GM23248 (cell line): ENCODE results near the gene GRB14. TPM values are rescaled to one million over a fixed set of nuclear protein-coding genes. Genes with fewer than 3 reads are reported as not detected.

ENCODE experiments used
- DNase-seq: peaks from one replicate; pipeline ENCODE4 v3.0.0-alpha.2; 2015
- H2AFZ ChIP-seq: fragments of 200-600 bp; sonication (generic); 2 replicates; pipeline ENCODE4 v1.6.1; 2016; ENCODE audit warnings: antibody characterized with exemption
- H3F3A ChIP-seq: fragments of 200-600 bp; sonication (generic); 2 replicates; pipeline ENCODE4 v1.6.1; 2016; ENCODE audit warnings: mild to moderate bottlenecking, antibody characterized with exemption, mixed run types; ENCODE audit not compliant: insufficient read depth
- H3K27ac ChIP-seq: fragments of 200-600 bp; sonication (generic); 2 replicates; pipeline ENCODE4 v1.5.1; 2016; ENCODE audit warnings: mild to moderate bottlenecking
- H3K27me3 ChIP-seq: fragments of 200-600 bp; sonication (generic); replicated peaks from 2 replicates; pipeline ENCODE4 v1.6.1; 2016; ENCODE audit warnings: mild to moderate bottlenecking; ENCODE audit not compliant: insufficient read depth
- H3K36me3 ChIP-seq: fragments of 200-600 bp; sonication (generic); 2 replicates; pipeline ENCODE4 v1.6.1; 2016; ENCODE audit warnings: low read depth, mild to moderate bottlenecking
- H3K4me1 ChIP-seq: fragments of 200-600 bp; sonication (generic); 2 replicates; pipeline ENCODE4 v1.6.1; 2016; ENCODE audit warnings: mild to moderate bottlenecking; ENCODE audit not compliant: insufficient read depth
- H3K4me2 ChIP-seq: fragments of 200-600 bp; sonication (generic); one replicate; pipeline ENCODE4 v1.6.1; 2016; ENCODE audit warnings: mild to moderate bottlenecking; ENCODE audit not compliant: unreplicated experiment
- H3K4me3 ChIP-seq: fragments of 200-600 bp; sonication (generic); 2 replicates; pipeline ENCODE4 v1.5.1; 2016; ENCODE audit warnings: mild to moderate bottlenecking
- H3K79me2 ChIP-seq: fragments of 200-600 bp; sonication (generic); 2 replicates; pipeline ENCODE4 v1.6.1; 2016; ENCODE audit warnings: mild to moderate bottlenecking; ENCODE audit not compliant: insufficient read depth
- H3K9ac ChIP-seq: fragments of 200-600 bp; sonication (generic); 2 replicates; pipeline ENCODE4 v1.6.1; 2016; ENCODE audit warnings: mild to moderate bottlenecking
- H3K9me2 ChIP-seq: fragments of 200-600 bp; sonication (generic); 2 replicates; pipeline ENCODE4 v1.6.1; 2016; ENCODE audit warnings: mixed run types, mild to moderate bottlenecking, moderate library complexity; ENCODE audit not compliant: insufficient read depth
- H3K9me3 ChIP-seq: fragments of 200-600 bp; sonication (generic); one replicate; pipeline ENCODE4 v1.6.1; 2017; ENCODE audit warnings: low read depth
- H4K20me1 ChIP-seq: fragments of 200-600 bp; sonication (generic); 2 replicates; pipeline ENCODE4 v1.6.0; 2016; ENCODE audit not compliant: insufficient read depth
- EZH2 ChIP-seq: fragments of 200-600 bp; sonication (generic); IDR thresholded peaks from 2 replicates; pipeline ENCODE4 v1.6.1; 2018; ENCODE audit warnings: antibody characterized with exemption, mild to moderate bottlenecking; ENCODE audit not compliant: insufficient read depth, poor library complexity, severe bottlenecking
- EZH2phosphoT487 ChIP-seq: fragments of 200-600 bp; sonication (generic); IDR thresholded peaks from 2 replicates; pipeline ENCODE4 v1.6.1; 2018; ENCODE audit warnings: antibody characterized with exemption, moderate library complexity, mild to moderate bottlenecking, low read depth; ENCODE audit not compliant: insufficient read depth
- WGBS, 2 experiments: methylation state at CpG; one replicate each; pipeline ENCODE4 v1.1.6; 2015 to 2017; ENCODE audit warnings: low lambda C conversion rate in 2 of 2, low coverage in 1 of 2; ENCODE audit errors: missing lambda C conversion rate in 2 of 2; 5-methylcytosine and 5-hydroxymethylcytosine counted together
- in situ Hi-C: fragments of 300-500 bp; cut with MboI; formaldehyde crosslinking; loops from 2 replicates; pipeline ENCODE4 v1.15.0; 2020
- polyA plus RNA-seq: library from polyadenylated mRNA; unstranded; fragments of >200 nt; fragmentation: Nextera tagmentation; extraction: Ambion mirVana; gene quantifications from 2 replicates; pipeline ENCODE4 v1.2.1, GENCODE V29; 2016
- total RNA-seq: library from RNA; depleted of rRNA; stranded (reverse); fragments of >200 nt; shearing (Covaris generic); gene quantifications from 2 replicates; pipeline ENCODE4 v1.2.3, GENCODE V29; 2014

The GRB14 gene
- total and polyA plus RNA-seq, 2 experiments from 2014 or later, result 0.23 TPM; not detected in 1

DNA sequence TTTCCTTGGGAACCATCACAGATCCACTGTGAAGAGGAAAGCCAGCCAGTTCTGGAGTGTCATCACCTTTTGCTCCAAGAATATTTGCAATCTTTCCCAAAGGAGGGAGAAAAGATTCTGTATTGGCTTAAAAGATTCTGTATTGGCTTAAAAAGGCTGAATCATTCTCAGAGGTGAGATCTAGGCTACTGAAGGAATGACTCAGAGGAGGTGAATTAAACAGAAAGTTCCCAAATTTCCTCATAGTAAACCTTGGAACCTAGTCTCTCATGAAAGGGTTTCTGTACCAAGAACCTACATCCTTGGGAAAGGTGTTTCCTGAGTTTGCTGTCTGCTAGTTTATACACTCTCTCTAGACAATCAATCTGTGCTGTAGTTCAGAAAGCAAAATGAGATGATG, 34.1 kb upstream of the GRB14 start:
- H3K27ac ChIP-seq, result no peak overlapping the region
- TF ChIP-seq EZH2 (no peak), EZH2phosphoT487 (no peak)
- H3K36me3 ChIP-seq, result no peaks in the 10 kb centered on the region
- no peak overlapping the region for H3K9ac ChIP-seq
- no peaks in the 10 kb centered on the region for H3K79me2 ChIP-seq
- no peaks in the 10 kb centered on the region for H3K9me3 ChIP-seq
- H3F3A ChIP-seq, result peaks cover 25% of the 10 kb centered on the region; the same call in 1 of the 2 replicates
- DNase-seq, result peak; percentile 68
- H3K27me3 ChIP-seq, result no peaks in the 10 kb centered on the region
- no peak overlapping the region for H2AFZ ChIP-seq
- no peak overlapping the region for H3K4me2 ChIP-seq
- no peaks in the 10 kb centered on the region for H4K20me1 ChIP-seq
- no peaks in the 10 kb centered on the region for H3K9me2 ChIP-seq
- H3K4me3 ChIP-seq, result no peak overlapping the region
- in situ Hi-C loops, result no loop called here
- H3K4me1 ChIP-seq, result peaks cover 28% of the 10 kb centered on the region

DNA sequence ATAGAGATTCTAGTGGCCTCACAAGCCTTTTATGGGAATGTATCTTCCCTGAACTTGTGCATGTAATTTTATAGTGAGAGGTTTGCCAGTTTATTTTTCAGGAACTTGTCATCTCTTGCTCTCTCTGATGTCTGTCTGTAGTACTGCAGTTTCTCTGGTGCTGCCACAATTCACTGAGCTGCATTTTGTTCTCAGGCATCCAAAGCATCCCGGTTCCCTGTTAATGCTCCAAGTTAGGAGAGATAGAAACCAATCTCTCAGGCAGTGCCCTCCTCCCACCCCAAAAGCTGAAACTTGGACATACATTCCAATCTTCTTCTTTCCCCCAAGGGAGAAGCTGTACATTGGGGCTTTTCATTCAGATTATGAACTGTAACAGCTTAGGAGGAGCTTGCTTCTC, 30.1 kb upstream of the GRB14 start:
- Histone ChIP-seq H3K9me3 (no peaks in the 10 kb centered on the region), H3K9ac (no peak overlapping the region), H3K27me3 (no peaks in the 10 kb centered on the region), H4K20me1 (no peaks in the 10 kb centered on the region), H3F3A (0 out of 2 replicates have a peak, but pooled peaks cover 14% of the 10 kb centered on the region), H3K9me2 (no peaks in the 10 kb centered on the region), H3K27ac (no peak overlapping the region), H2AFZ (no peak overlapping the region), H3K4me3 (no peak overlapping the region), H3K36me3 (no peaks in the 10 kb centered on the region), H3K4me2 (no peak overlapping the region), H3K79me2 (no peaks in the 10 kb centered on the region), H3K4me1 (peaks cover 13% of the 10 kb centered on the region)
- whole genome bisulfite sequencing, 2 experiments, result 53 to 54% methylated on average over 1 of the region's 1 CpG
- in situ Hi-C loops, result no loop called here
- TF ChIP-seq EZH2, result no peak
- TF ChIP-seq EZH2phosphoT487, result no peak
- no peak for DNase-seq

DNA sequence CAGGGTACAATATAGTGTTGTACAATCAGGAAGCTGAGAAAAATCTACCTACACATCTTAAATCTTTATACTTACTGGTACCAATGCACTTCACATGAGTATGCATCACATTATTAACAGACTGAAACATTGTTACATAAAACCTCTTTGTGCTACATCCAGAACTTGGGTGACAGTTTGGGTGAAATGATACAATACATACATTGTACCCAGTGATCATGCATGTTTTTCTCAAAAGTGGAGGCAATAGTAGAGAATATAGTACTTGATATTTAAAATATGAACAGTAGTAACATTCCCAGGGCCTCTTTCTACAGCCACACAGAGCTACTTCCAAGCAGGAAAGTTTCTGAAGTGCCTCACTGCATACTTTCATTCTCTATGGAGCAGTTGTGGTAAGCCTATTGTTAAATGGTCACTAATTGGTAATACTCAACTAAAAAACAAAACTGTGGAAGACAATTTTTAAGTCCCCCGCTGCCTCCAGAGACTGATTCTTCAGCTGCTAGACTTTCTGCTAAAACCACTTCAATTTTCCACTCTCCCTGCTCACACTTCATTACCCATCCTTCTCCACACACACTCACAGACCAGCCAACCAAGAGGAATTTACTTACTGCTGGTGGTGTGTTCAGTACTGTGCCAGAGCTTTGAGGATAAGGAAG, 22.9 kb upstream of the GRB14 start:
- no peaks in the 10 kb centered on the region for H3K79me2 ChIP-seq
- H3F3A ChIP-seq, result no peaks in the 10 kb centered on the region
- no peak overlapping the region for H3K4me3 ChIP-seq
- 44 to 81% methylated on average over 1 of the region's 1 CpG for WGBS, 2 experiments
- no peak overlapping the region for H3K27ac ChIP-seq
- H3K27me3 ChIP-seq, result no peaks in the 10 kb centered on the region
- H3K9ac ChIP-seq, result no peak overlapping the region
- no peaks in the 10 kb centered on the region for H4K20me1 ChIP-seq
- TF ChIP-seq EZH2phosphoT487 (no peak), EZH2 (no peak)
- no peaks in the 10 kb centered on the region for H3K36me3 ChIP-seq
- in situ Hi-C loops, result no loop called here
- no peak overlapping the region for H2AFZ ChIP-seq
- no peaks in the 10 kb centered on the region for H3K4me1 ChIP-seq
- no peaks in the 10 kb centered on the region for H3K9me2 ChIP-seq
- no peaks in the 10 kb centered on the region for H3K9me3 ChIP-seq
- no peak overlapping the region for H3K4me2 ChIP-seq
- DNase-seq, result no peak

DNA sequence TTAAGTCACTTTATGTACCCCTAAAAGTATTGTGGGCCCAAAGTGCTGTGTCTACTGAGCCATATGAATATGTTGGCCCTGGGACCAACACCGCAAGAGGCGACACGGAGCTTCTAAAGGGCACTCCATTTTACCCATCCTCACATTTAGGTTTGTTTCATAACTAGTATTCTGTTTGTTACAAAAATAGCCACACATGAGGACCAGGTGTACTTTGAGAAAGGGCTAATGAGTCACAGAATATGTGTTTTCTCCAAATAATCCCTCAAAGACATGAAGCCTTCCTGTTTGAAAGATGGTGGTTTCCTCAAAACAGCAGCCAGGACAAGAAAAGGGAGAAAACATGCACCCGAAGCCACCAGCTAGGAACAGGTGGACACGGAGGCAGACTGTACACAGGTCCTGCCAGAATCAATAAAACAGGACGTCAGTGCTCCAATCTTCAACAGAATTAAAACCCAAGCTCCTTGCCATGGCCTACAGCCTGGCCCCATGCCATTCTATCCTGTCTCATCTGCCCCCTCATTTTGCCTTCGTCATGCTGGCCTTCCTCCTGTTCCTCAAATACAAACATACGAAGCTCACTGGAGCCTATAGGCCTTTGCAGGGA, 21.8 kb upstream of the GRB14 start:
- Histone ChIP-seq H3K9ac (no peak overlapping the region), H4K20me1 (no peaks in the 10 kb centered on the region), H3K79me2 (no peaks in the 10 kb centered on the region), H3K27ac (no peak overlapping the region), H3K4me1 (no peaks in the 10 kb centered on the region), H3F3A (no peaks in the 10 kb centered on the region), H3K27me3 (no peaks in the 10 kb centered on the region), H3K9me3 (no peaks in the 10 kb centered on the region), H3K4me3 (no peak overlapping the region), H3K4me2 (no peak overlapping the region), H3K36me3 (no peaks in the 10 kb centered on the region), H3K9me2 (no peaks in the 10 kb centered on the region), H2AFZ (no peak overlapping the region)
- no peak for TF ChIP-seq EZH2
- no peak for TF ChIP-seq EZH2phosphoT487
- DNase-seq, result no peak
- 85 to 88% methylated on average over 8 of the region's 8 CpGs for whole genome bisulfite sequencing, 2 experiments
- in situ Hi-C loops, result no loop called here
